Endometrium (tissue), 2 donors: ENCODE results near the gene DRAM1.
A peak's percentile ranks its signal among the peaks of the same experiment; 100 is the strongest.
"Not testable (repeated sequence)": the region's sequence is repeated elsewhere in the genome, so short reads cannot be mapped to it uniquely, and the experiment has no call there.

Experiments used
- FAIRE-seq: peaks from 2 replicates; lab custom pipeline; 2012; peaks lifted over from hg19 to GRCh38; lab: Jason Lieb, UNC
- donor health status: control.
- donor health status: control.

DRAM1 gene

GRCh38 chr12:101906226-101906625 is 28.8 kb downstream of the DRAM1 start:
- FAIRE-seq = no peak

- FAIRE-seq = no peak
These were observed 31.0 kb downstream of the DRAM1 start for GRCh38 chr12:101908395-101908794.

DNA sequence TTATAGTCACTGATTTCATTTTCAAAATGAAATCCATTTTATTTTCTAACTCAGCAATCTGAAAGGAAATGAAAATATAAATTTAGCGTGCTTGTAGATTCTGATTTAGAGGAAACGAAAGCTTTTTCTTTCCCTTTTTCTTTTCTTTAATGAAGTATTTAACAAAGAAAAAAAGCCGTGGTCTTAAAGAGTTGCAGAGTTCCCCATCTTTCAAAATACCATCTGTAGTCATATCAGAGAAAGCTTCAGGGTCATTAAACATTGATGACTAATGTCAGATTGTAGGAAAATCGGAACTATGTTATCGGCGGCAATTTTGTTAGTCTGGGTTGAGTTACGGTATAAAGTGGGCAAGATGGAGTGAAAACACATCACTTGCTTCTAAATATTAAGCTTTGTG is 32.3 kb downstream of the DRAM1 start:
- FAIRE-seq = no peak

- FAIRE-seq = no peak
These were observed 38.5 kb downstream of the DRAM1 start for GRCh38 chr12:101915841-101916240.

- not testable (repeated sequence) for FAIRE-seq
These were observed 41.4 kb downstream of the DRAM1 start for GRCh38 chr12:101918805-101919204.

DNA sequence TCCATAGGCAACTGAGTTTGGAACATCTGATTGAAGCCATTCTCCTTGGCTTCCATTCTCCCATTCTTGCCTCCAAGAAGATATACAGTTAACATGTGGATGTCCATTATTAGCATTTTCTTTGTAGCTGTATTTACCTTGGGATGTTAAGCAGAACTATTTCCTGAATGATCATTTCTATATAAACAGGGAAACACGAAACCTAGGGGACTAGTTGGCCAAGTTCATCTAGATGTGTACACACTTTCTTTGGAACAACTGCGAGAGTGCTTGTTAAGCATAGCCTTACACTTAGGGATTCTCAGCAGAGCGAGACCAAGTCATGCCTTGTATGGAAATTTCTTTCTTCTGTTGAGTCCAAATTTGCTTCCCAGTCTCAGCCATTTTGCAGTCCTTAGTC is 42.1 kb downstream of the DRAM1 start:
- FAIRE-seq = no peak

DNA sequence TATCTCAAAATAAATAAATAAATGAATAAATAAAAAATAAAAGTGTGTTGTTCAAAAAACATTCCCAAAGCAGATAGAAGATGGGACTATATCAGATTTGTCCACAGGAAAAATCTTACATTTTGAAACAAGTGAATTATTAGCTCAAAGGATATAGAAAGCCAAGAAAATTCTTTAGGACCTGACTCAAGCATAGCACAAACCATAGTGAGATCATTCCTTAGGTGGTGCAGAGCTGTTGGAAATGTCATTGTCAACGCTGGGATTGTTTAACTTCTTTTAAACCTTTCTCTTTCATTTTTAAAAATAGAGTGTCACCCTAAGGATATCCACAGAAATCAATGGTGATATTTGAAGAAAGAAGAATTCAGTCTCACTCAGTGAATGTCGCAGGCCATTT is 43.5 kb downstream of the DRAM1 start:
- no peak for FAIRE-seq

- no peak for FAIRE-seq
These were observed 45.8 kb downstream of the DRAM1 start for GRCh38 chr12:101923045-101923718.

DNA sequence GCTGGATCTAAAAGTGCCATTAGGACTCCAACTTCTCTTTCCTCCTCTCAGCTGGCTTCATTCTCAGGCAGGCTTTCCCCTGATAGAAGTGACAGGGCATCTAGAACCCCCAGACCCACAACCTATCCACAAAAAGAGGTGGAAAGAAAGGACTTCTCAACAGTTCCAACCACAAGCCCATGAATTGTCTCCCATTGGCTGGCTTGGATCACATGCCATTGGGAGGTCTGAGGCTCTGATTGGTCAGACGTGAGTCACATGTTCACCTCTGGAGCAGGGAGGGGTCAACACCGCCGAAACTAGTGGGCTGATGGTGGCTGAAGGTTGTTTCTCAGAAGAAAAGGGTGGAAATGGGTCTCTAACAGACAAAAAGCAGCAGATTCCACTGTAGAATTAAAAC is 47.2 kb downstream of the DRAM1 start:
- FAIRE-seq = no peak

DNA sequence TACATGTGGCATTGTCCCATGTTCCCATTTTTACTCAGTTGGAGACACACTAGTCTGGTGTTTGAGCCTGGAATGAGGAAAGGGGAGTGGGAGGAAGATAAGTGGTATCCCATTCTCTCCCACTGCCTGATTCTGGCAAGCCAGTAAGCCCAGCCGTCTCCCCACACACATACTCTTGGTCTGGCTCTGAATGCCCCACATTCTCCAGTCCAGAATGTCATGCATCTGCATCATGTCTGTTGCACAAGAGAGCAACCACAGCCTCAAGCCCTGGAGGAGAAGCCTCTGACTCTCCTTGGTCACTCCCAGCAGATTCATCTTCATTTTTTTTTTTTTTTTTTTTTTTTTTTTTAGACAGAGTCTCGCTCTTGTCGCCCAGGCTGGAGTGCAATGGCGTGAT is 48.0 kb downstream of the DRAM1 start:
- FAIRE-seq = no peak

- no peak for FAIRE-seq
These were observed 48.6 kb downstream of the DRAM1 start for GRCh38 chr12:101925935-101926334.

GRCh38 chr12:101927036-101927435 is 49.7 kb downstream of the DRAM1 start:
- no peak for FAIRE-seq

- no peak for FAIRE-seq
These were observed 50.6 kb downstream of the DRAM1 start for GRCh38 chr12:101927999-101928398.

GRCh38 chr12:101928556-101928955 is 51.2 kb downstream of the DRAM1 start:
- FAIRE-seq = no peak

- FAIRE-seq = no peak
These were observed 52.1 kb downstream of the DRAM1 start for GRCh38 chr12:101929365-101930041.

DNA sequence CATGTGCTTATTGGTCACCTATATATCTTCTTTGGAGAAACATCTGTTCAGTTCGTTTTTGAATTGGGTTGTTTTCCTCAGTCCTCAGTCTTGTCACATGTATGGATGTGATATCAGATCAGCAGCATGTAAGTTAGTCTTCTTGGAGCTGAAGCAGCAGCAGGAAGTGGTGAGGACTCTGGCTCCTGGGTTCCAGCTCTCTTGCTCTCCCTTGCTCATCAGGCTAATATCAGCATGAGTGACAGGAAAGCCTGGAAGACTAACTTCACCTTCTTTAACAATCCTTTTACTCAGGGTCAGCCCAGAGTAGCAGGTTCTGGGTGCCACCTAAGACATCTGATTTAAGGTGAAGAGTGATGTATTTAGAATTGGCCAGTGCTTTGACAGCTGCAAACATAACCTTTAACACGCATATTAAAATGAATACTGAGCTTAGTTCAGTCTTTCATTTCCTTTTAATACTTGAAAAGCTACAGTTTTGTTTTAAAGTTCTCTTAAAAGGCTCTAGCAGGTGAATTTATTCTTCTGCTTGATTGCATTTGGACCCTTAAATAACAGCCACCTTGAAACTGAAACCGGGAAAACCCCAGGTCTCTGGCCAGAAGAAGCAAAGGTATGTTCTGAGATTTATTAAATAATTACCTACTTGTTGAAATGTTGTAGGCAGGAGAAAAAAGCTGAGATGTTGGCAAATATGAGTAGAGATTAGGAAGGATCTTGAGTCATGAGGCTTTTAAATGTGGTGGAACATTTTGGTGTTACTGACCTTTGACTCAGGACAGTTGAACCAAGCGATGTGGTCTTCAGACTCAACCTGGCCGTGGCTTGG is 54.3 kb downstream of the DRAM1 start:
- no peak for FAIRE-seq

GRCh38 chr12:101933866-101934514 is 56.6 kb downstream of the DRAM1 start:
- no peak for FAIRE-seq

DNA sequence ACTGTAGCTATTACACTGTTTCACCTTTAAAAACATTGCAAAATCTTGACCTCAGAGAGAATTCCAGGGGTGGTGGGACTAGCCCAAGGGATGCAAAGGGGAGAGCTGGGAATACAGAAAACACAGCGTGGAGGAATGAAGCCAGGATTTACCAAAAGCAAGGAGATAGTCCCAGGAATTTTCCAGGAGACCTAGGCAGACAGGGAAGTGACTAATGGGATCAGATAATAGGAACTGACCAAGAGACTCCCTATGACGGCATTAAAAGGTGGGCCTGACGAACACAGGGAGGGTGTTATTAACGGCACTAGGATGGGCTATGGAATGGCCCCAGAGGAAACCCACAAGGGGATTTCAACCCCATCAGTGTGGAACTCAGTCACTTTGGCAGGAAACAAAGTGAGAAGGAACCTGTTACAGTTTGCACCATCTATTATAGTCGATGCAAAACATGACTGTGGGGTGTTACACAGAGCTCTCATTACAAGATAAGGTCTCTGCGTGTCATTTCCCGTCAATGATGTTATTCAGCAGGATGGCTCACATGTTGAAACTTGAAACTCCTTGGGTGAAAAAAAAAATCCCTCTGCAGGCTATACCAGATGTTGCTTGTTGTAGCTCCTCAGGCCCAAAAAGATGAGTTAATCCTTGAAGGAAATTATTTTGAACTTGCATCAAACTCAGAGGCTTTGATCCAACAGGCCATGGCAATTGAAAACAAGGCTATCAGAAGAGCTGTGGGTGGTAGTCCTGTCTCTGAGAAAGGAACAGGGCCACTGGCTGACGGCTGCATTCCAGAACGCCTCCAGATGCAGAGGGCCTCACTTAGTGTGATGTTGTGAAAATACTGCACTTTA is 58.7 kb downstream of the DRAM1 start:
- FAIRE-seq = peak; percentile 97

GRCh38 chr12:101939306-101939705 is 61.9 kb downstream of the DRAM1 start:
- no peak for FAIRE-seq

DNA sequence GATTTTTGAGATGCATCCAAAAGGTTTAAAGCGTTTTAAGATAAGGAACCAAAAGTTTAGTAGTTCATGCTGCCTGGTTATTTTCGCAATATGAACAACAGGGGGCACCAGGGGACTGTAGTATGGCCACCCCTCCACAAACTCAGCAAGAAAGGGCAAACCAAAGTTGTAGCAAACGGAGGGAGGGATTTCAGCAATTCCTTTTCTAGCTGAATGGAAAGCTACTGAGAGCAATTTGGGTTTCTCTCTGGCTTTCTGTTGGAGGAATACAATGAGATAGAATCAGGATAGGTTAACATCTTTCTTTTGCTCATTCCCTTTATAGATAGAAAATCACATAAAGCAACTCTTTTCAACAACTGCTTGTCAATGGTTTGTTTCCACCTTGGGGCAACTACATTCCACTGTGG is 62.5 kb downstream of the DRAM1 start:
- FAIRE-seq = peak; percentile 88

DNA sequence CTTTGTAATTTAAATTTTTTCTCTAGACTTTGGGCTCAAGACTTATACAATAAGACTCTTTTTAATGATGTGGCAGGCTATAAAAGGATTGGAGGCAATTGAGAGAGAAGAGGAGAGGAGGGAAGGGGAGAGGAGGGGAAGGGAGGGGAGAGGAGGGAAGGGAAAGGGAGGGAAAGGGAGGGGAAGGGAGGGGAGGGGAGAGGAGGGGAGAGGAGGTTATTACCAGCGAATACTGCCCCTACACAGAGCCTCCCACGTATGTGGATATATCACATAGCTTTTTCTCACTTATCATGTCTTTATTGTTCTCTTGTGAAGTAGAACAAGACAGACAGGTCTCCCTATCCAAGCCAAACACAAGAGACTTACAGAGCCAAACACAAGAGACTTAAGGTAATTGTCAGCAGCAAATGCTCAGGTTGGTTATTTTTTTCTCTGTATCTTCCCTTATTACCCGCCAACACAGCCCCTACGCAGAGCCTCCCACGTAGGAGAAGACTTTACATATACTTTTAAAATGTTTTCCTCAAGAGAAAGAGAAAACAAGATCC is 63.1 kb downstream of the DRAM1 start:
- FAIRE-seq = no peak
